NT2/D1 (cell line): ENCODE measurements around the gene ENTREP1.

Experiments
- DNase-seq: peaks from one replicate; pipeline ENCODE4 v3.0.0-alpha.2; 2011; ENCODE audit warnings: low read depth, low spot score
- H3K27me3 ChIP-seq: 2 replicates; pipeline ENCODE4 v1.6.0; 2011; ENCODE audit warnings: mild to moderate bottlenecking; ENCODE audit not compliant: insufficient read length, insufficient read depth
- H3K36me3 ChIP-seq: 2 replicates; pipeline ENCODE4 v1.6.1; 2011; ENCODE audit warnings: mild to moderate bottlenecking, low read length, mixed read lengths; ENCODE audit not compliant: insufficient read depth, insufficient read length
- H3K4me1 ChIP-seq: 2 replicates; pipeline ENCODE4 v1.5.1; 2011; ENCODE audit not compliant: insufficient read depth, insufficient read length
- H3K4me3 ChIP-seq: 2 replicates; pipeline ENCODE4 v1.5.1; 2011; ENCODE audit warnings: low read depth; ENCODE audit not compliant: insufficient read length
- H3K9ac ChIP-seq: 2 replicates; pipeline ENCODE4 v1.6.0; 2011; ENCODE audit warnings: low read depth; ENCODE audit not compliant: insufficient read length
- H3K9me3 ChIP-seq: 2 replicates; pipeline ENCODE4 v1.5.1; 2011; ENCODE audit warnings: mild to moderate bottlenecking, low read length; ENCODE audit not compliant: insufficient read depth
- SUZ12 ChIP-seq: IDR thresholded peaks from 2 replicates; pipeline ENCODE4 v1.6.1; 2011; ENCODE audit not compliant: insufficient read length, insufficient read depth; ENCODE audit errors: extremely low read depth
- YY1 ChIP-seq: IDR thresholded peaks from 2 replicates; pipeline ENCODE4 v1.6.1; 2011; ENCODE audit not compliant: insufficient read length, insufficient read depth
- ZNF274 ChIP-seq: IDR thresholded peaks from 2 replicates; pipeline ENCODE4 v1.6.1; 2011; ENCODE audit warnings: mild to moderate bottlenecking, low read depth, low read length

ENTREP1 gene

GRCh38 chr9:69385581-69386033 is 60.6 kb downstream of the ENTREP1 start:
- Histone ChIP-seq H3K9me3 (no peaks in the 10 kb centered on the region), H3K27me3 (no peaks in the 10 kb centered on the region), H3K4me3 (no peak overlapping the region), H3K36me3 (peaks cover 16% of the 10 kb centered on the region), H3K9ac (no peak overlapping the region), H3K4me1 (peaks cover 3% of the 10 kb centered on the region)
- TF ChIP-seq SUZ12 (no peak), ZNF274 (no peak), YY1 (no peak)
- DNase-seq = no peak

- no peak for DNase-seq
- H3K4me3 ChIP-seq = no peak overlapping the region
- no peaks in the 10 kb centered on the region for H3K4me1 ChIP-seq
- peaks cover 19% of the 10 kb centered on the region for H3K36me3 ChIP-seq
- H3K9ac ChIP-seq = no peak overlapping the region
- TF ChIP-seq YY1 = no peak
- no peak for TF ChIP-seq ZNF274
- no peak for TF ChIP-seq SUZ12
- H3K27me3 ChIP-seq = no peaks in the 10 kb centered on the region
- no peaks in the 10 kb centered on the region for H3K9me3 ChIP-seq
These were observed 61.6 kb downstream of the ENTREP1 start for GRCh38 chr9:69386651-69387050.

GRCh38 chr9:69388596-69388995 is 63.6 kb downstream of the ENTREP1 start:
- Histone ChIP-seq H3K27me3 (no peaks in the 10 kb centered on the region), H3K4me3 (no peak overlapping the region), H3K4me1 (no peaks in the 10 kb centered on the region), H3K9me3 (no peaks in the 10 kb centered on the region), H3K36me3 (peaks cover 25% of the 10 kb centered on the region), H3K9ac (no peak overlapping the region)
- TF ChIP-seq ZNF274 (no peak), SUZ12 (no peak), YY1 (no peak)
- DNase-seq = no peak

GRCh38 chr9:69389437-69389995 is 64.5 kb downstream of the ENTREP1 start:
- TF ChIP-seq YY1 (no peak), SUZ12 (no peak)
- H3K4me3 ChIP-seq = no peak overlapping the region
- no peaks in the 10 kb centered on the region for H3K27me3 ChIP-seq
- H3K9ac ChIP-seq = no peak overlapping the region
- H3K36me3 ChIP-seq = peaks cover 25% of the 10 kb centered on the region
- no peaks in the 10 kb centered on the region for H3K4me1 ChIP-seq
- H3K9me3 ChIP-seq = no peaks in the 10 kb centered on the region
- DNase-seq = no peak

GRCh38 chr9:69391487-69391886 is 66.5 kb downstream of the ENTREP1 start:
- H3K4me1 ChIP-seq = no peaks in the 10 kb centered on the region
- no peaks in the 10 kb centered on the region for H3K27me3 ChIP-seq
- H3K4me3 ChIP-seq = no peak overlapping the region
- H3K36me3 ChIP-seq = peaks cover 25% of the 10 kb centered on the region
- DNase-seq = no peak
- TF ChIP-seq YY1 (no peak), ZNF274 (no peak), SUZ12 (no peak)
- no peaks in the 10 kb centered on the region for H3K9me3 ChIP-seq
- no peak overlapping the region for H3K9ac ChIP-seq

GRCh38 chr9:69391946-69392345 is 66.9 kb downstream of the ENTREP1 start:
- no peak for TF ChIP-seq SUZ12
- TF ChIP-seq YY1 = no peak
- no peak for TF ChIP-seq ZNF274
- peaks cover 21% of the 10 kb centered on the region for H3K36me3 ChIP-seq
- no peak overlapping the region for H3K4me3 ChIP-seq
- no peaks in the 10 kb centered on the region for H3K4me1 ChIP-seq
- no peaks in the 10 kb centered on the region for H3K27me3 ChIP-seq
- no peak for DNase-seq
- no peaks in the 10 kb centered on the region for H3K9me3 ChIP-seq
- H3K9ac ChIP-seq = no peak overlapping the region

GRCh38 chr9:69392826-69393225 is 67.8 kb downstream of the ENTREP1 start:
- H3K27me3 ChIP-seq = no peaks in the 10 kb centered on the region
- DNase-seq = no peak
- no peak overlapping the region for H3K9ac ChIP-seq
- no peaks in the 10 kb centered on the region for H3K9me3 ChIP-seq
- no peak for TF ChIP-seq YY1
- TF ChIP-seq ZNF274 = no peak
- no peak for TF ChIP-seq SUZ12
- H3K4me3 ChIP-seq = no peak overlapping the region
- no peaks in the 10 kb centered on the region for H3K4me1 ChIP-seq
- H3K36me3 ChIP-seq = peaks cover 13% of the 10 kb centered on the region

GRCh38 chr9:69393425-69393824 is 68.4 kb downstream of the ENTREP1 start:
- Histone ChIP-seq H3K27me3 (no peaks in the 10 kb centered on the region), H3K4me1 (no peaks in the 10 kb centered on the region), H3K4me3 (no peak overlapping the region), H3K9me3 (no peaks in the 10 kb centered on the region), H3K9ac (no peak overlapping the region), H3K36me3 (peaks cover 9% of the 10 kb centered on the region)
- DNase-seq = no peak
- no peak for TF ChIP-seq ZNF274
